Thyroid gland (tissue), 4 donors: ENCODE data around the gene AMN.

ENCODE experiments used
- POLR2A ChIP-seq, 2 donors: fragments of 450-650 bp; IDR thresholded peaks; one replicate each; pipeline ENCODE4 v1.6.1; 2017; ENCODE audit warnings: antibody characterized with exemption in 2 of 2, mild to moderate bottlenecking in 2 of 2, moderate library complexity in 1 of 2
- TF ChIP-seq, protein P1 (sequence below), 6 experiments: fragments of 200-600 bp in 3 of 6; fragments of 450-650 bp in 3 of 6; sonication (generic) in 3 of 6; IDR thresholded peaks; one replicate each; pipeline ENCODE4 v1.5.1; 2016 to 2019; ENCODE audit warnings: antibody characterized with exemption in 6 of 6, mild to moderate bottlenecking in 2 of 6, inconsistent platforms in 1 of 6, moderate library complexity in 1 of 6

DNA sequence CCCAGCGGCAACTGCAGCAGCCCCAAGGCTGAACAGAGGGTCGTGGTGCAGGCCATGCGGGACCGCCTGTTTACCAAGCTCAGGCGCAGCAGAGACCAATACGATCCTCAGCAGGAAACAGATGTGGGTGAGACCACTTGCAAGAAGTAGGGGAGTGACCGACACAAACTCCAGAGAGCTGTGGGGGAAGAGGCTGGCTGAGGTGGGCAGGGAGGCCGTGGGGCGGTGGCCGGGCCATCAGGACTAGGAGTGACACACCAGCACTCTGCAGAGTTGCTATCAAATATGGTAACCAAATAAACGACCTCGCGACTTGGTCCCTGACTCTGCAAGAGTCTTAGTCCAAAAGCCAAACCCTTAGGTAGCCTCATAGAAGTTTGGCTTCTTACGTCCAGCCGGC lies 30.6 kb downstream of the AMN start:
- TF ChIP-seq, protein P1, sequence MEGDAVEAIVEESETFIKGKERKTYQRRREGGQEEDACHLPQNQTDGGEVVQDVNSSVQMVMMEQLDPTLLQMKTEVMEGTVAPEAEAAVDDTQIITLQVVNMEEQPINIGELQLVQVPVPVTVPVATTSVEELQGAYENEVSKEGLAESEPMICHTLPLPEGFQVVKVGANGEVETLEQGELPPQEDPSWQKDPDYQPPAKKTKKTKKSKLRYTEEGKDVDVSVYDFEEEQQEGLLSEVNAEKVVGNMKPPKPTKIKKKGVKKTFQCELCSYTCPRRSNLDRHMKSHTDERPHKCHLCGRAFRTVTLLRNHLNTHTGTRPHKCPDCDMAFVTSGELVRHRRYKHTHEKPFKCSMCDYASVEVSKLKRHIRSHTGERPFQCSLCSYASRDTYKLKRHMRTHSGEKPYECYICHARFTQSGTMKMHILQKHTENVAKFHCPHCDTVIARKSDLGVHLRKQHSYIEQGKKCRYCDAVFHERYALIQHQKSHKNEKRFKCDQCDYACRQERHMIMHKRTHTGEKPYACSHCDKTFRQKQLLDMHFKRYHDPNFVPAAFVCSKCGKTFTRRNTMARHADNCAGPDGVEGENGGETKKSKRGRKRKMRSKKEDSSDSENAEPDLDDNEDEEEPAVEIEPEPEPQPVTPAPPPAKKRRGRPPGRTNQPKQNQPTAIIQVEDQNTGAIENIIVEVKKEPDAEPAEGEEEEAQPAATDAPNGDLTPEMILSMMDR (IDR thresholded peaks at IDR 0.05) = no peak
- no peak for TF ChIP-seq POLR2A (IDR thresholded peaks at IDR 0.05)
